K562 (cell line): ENCODE results near the gene CALM3. TPM values are rescaled to one million over a fixed set of nuclear protein-coding genes. Genes with fewer than 3 reads are reported as not detected.

ENCODE experiments used
- ARID1B ChIP-seq: fragments of 450-650 bp; IDR thresholded peaks from 2 replicates; pipeline ENCODE4 v1.6.1; 2016; ENCODE audit warnings: antibody characterized with exemption, mild to moderate bottlenecking, inconsistent platforms
- CBFA2T2 ChIP-seq: fragments of 450-650 bp; conservative IDR thresholded peaks from 2 replicates; pipeline ENCODE4 v1.6.1; 2017; ENCODE audit warnings: mild to moderate bottlenecking
- CBFB ChIP-seq: sonication (generic); formaldehyde crosslinking; IDR thresholded peaks from 2 replicates; pipeline ENCODE4 v1.4.0; 2020; ENCODE audit warnings: mild to moderate bottlenecking, missing genetic modification reagents
- ESRRA ChIP-seq: fragments of 450-650 bp; IDR thresholded peaks from 2 replicates; pipeline ENCODE4 v1.6.1; 2014; ENCODE audit warnings: low read depth, mild to moderate bottlenecking, moderate library complexity, borderline replicate concordance
- GABPA ChIP-seq: fragments of 200-800 bp; sonication (Bioruptor generic); conservative IDR thresholded peaks from 2 replicates; pipeline ENCODE4 v1.6.1; 2016; ENCODE audit warnings: low read depth, missing genetic modification characterization, missing compliant biosample characterization
- KLF13 ChIP-seq: fragments of 450-650 bp; IDR thresholded peaks from 2 replicates; pipeline ENCODE4 v1.6.1; 2016; ENCODE audit warnings: missing genetic modification characterization, low read depth, mild to moderate bottlenecking, missing compliant biosample characterization, moderate library complexity, borderline replicate concordance
- KLF16 ChIP-seq: IDR thresholded peaks from 2 replicates; pipeline ENCODE4 v1.6.1; 2016; ENCODE audit warnings: antibody characterized with exemption
- NFIC ChIP-seq: fragments of 450-650 bp; IDR thresholded peaks from 2 replicates; pipeline ENCODE4 v1.6.1; 2017; ENCODE audit warnings: mild to moderate bottlenecking, inconsistent platforms
- RBBP5 ChIP-seq: fragments of 200-600 bp; sonication (generic); IDR thresholded peaks from 2 replicates; pipeline ENCODE4 v1.6.1; 2012; ENCODE audit warnings: borderline replicate concordance, mild to moderate bottlenecking, low read length, control low read depth, inconsistent platforms; ENCODE audit not compliant: insufficient read depth, poor library complexity, severe bottlenecking
- SAP30 ChIP-seq: fragments of 200-600 bp; sonication (generic); IDR thresholded peaks from 2 replicates; pipeline ENCODE4 v1.6.1; 2012; ENCODE audit warnings: borderline replicate concordance, low read depth, mild to moderate bottlenecking, moderate library complexity, low read length, control low read depth, inconsistent platforms; ENCODE audit not compliant: insufficient read depth, poor library complexity, severe bottlenecking
- WHSC1 ChIP-seq: IDR thresholded peaks from one replicate; pipeline ENCODE4 v1.6.1; 2012; ENCODE audit warnings: low read length, control low read depth, inconsistent platforms
- ZFX ChIP-seq: sonication (generic); formaldehyde crosslinking; IDR thresholded peaks from 2 replicates; pipeline ENCODE4 v1.8.0; 2022; ENCODE audit warnings: mild to moderate bottlenecking, missing genetic modification reagents, moderate library complexity
- ZNF282 ChIP-seq: sonication (generic); formaldehyde crosslinking; IDR thresholded peaks from 2 replicates; pipeline ENCODE4 v1.8.1; 2023; ENCODE audit warnings: missing genetic modification reagents
- polyA plus RNA-seq, 8 experiments: library from polyadenylated mRNA; depleted of rRNA in 4 of 8; stranded (reverse) in 5 of 8; unstranded in 3 of 8; fragments of >200 nt; fragmentation: Nextera tagmentation in 2 of 8; fragmentation: Illumina TruSeq in 1 of 8; extraction: Ambion mirVana in 2 of 8; extraction: Trizol in 1 of 8; gene quantifications; 2 replicates each; pipeline versions ENCODE4 v1.2.1 to v1.2.3, GENCODE V29; 2011 to 2014; ENCODE audit warnings: inconsistent platforms in 1 of 8, missing spikeins in 1 of 8
- total RNA-seq, 7 experiments: library from RNA; depleted of rRNA in 6 of 7; stranded (reverse); fragments of >200 nt in 6 of 7; fragmentation: Illumina TruSeq in 2 of 7; extraction: Trizol in 2 of 7; gene quantifications; 2 replicates each; pipeline versions ENCODE4 v1.2.1 to v1.2.3, GENCODE V29; 2011 to 2021; ENCODE audit warnings: low replicate concordance in 1 of 7
- TF ChIP-seq, protein P1 (sequence below): sonication (generic); formaldehyde crosslinking; IDR thresholded peaks from 2 replicates; pipeline ENCODE4 v1.9.0; 2022; ENCODE audit warnings: mild to moderate bottlenecking, missing genetic modification reagents
- TF ChIP-seq, protein P2 (sequence below): sonication (generic); formaldehyde crosslinking; IDR thresholded peaks from 2 replicates; pipeline ENCODE4 v1.8.1; 2023; ENCODE audit warnings: mild to moderate bottlenecking, missing genetic modification reagents, moderate library complexity
- TF ChIP-seq, protein P3 (sequence below): fragments of 150-350 bp; IDR thresholded peaks from 2 replicates; pipeline ENCODE4 v1.6.1; 2014; ENCODE audit warnings: low read depth, mild to moderate bottlenecking, low read length, borderline replicate concordance

CALM3 gene
- total and polyA plus RNA-seq, 9 of the 15 experiments (the other 6 are each of a cell fraction or from before 2014, with no cell fraction given): 34.6 to 350 (median 156) TPM

DNA sequence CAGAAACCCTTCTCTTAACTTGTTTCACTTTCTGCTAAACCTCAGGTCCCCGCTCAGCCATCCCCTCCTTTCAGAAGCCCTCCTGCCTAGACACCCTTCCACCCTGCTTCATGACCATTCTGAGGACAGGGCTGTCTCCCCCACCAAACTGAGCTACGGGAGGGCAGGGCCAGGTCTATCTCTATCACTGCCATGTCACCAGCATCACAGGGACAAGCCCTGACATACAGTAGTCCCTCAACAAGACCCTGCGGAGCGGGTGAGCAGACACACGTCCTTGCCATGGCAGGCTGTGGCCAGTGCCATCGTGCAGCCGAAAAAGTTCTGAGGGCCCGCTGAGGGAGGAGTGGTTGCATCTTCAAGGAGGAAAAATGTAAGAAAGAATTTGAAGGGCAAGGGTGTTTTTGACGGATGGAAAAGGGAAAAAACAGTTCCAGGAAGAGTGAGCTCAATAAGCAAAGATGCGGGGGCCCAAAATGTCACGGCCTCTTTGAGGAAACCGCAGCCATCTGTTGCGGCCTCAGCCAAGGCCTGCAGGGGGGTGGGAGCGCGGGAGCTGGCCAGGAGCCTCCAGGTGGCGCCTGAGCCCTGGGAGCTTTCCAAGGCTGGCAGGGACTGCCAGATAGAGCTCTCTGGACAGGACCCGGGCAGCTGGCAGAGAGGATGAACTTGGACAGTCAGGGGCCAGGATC lies 15.6 kb downstream of the CALM3 start (continued):
- TF ChIP-seq GABPA (tag): no peak
- peak; percentile 50; the same call in 1 of the 2 replicates for TF ChIP-seq ESRRA
- TF ChIP-seq, protein P1, sequence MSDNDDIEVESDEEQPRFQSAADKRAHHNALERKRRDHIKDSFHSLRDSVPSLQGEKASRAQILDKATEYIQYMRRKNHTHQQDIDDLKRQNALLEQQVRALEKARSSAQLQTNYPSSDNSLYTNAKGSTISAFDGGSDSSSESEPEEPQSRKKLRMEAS (CRISPR knock-in tag): peak; percentile 55; the same call in 1 of the 2 replicates
- TF ChIP-seq, protein P2, sequence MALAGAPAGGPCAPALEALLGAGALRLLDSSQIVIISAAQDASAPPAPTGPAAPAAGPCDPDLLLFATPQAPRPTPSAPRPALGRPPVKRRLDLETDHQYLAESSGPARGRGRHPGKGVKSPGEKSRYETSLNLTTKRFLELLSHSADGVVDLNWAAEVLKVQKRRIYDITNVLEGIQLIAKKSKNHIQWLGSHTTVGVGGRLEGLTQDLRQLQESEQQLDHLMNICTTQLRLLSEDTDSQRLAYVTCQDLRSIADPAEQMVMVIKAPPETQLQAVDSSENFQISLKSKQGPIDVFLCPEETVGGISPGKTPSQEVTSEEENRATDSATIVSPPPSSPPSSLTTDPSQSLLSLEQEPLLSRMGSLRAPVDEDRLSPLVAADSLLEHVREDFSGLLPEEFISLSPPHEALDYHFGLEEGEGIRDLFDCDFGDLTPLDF (CRISPR knock-in tag): no peak
- no peak for TF ChIP-seq WHSC1
- TF ChIP-seq ZFX (CRISPR knock-in tag): peak; percentile 32; the same call in 1 of the 2 replicates
- TF ChIP-seq NFIC: peak; percentile 53
- TF ChIP-seq KLF16: 0 out of 2 replicates have a peak, but pooled peaks have one; percentile 41
- no peak for TF ChIP-seq KLF13
- TF ChIP-seq SAP30: no peak
- TF ChIP-seq CBFB (CRISPR knock-in tag): peak; percentile 90
- TF ChIP-seq, protein P3, sequence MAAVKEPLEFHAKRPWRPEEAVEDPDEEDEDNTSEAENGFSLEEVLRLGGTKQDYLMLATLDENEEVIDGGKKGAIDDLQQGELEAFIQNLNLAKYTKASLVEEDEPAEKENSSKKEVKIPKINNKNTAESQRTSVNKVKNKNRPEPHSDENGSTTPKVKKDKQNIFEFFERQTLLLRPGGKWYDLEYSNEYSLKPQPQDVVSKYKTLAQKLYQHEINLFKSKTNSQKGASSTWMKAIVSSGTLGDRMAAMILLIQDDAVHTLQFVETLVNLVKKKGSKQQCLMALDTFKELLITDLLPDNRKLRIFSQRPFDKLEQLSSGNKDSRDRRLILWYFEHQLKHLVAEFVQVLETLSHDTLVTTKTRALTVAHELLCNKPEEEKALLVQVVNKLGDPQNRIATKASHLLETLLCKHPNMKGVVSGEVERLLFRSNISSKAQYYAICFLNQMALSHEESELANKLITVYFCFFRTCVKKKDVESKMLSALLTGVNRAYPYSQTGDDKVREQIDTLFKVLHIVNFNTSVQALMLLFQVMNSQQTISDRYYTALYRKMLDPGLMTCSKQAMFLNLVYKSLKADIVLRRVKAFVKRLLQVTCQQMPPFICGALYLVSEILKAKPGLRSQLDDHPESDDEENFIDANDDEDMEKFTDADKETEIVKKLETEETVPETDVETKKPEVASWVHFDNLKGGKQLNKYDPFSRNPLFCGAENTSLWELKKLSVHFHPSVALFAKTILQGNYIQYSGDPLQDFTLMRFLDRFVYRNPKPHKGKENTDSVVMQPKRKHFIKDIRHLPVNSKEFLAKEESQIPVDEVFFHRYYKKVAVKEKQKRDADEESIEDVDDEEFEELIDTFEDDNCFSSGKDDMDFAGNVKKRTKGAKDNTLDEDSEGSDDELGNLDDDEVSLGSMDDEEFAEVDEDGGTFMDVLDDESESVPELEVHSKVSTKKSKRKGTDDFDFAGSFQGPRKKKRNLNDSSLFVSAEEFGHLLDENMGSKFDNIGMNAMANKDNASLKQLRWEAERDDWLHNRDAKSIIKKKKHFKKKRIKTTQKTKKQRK: no peak
- TF ChIP-seq RBBP5: no peak
- 0 out of 2 replicates have a peak, but pooled peaks have one; percentile 27 for TF ChIP-seq ARID1B
- TF ChIP-seq ZNF282 (CRISPR knock-in tag): no peak
- TF ChIP-seq CBFA2T2: 0 out of 2 replicates have a peak, but pooled peaks have one; percentile 22
